ENCODE results near the gene SYP. TPM values are rescaled to one million over a fixed set of nuclear protein-coding genes. Genes with fewer than 3 reads are reported as not detected.

Gene SYP
- total RNA-seq, 3 donors from 2014 or later (not counting 1 experiment from before 2014, with no cell fraction given) = 0.36 to 1.0 (median 0.80) TPM

GRCh38 chrX:49179358-49179757, 20.6 kb downstream of the SYP start:
- no peak overlapping the region for H3K27ac Mint-ChIP-seq
- no peak for ATAC-seq
- TF ChIP-seq CTCF (IDR thresholded peaks at IDR 0.05) = no peak
- H3K4me1 Mint-ChIP-seq = peaks cover 0 to 25% of the 10 kb centered on the region in 2 donors
- Histone ChIP-seq H3K4me3 (ENCODE audit: low read length) (no peak overlapping the region), H3K27me3 (ENCODE audit: control insufficient read depth, insufficient read depth, low read length) (no peaks in the 10 kb centered on the region), H3K36me3 (ENCODE audit: control insufficient read depth, insufficient read depth, low read length) (peaks cover 18% of the 10 kb centered on the region), H3K4me1 (ENCODE audit: control insufficient read depth, insufficient read depth, low read length) (peaks cover 10% of the 10 kb centered on the region), H3K27ac (ENCODE audit: low read length) (no peak overlapping the region), H3K9me3 (ENCODE audit: control insufficient read depth, insufficient read depth, low read length) (no peaks in the 10 kb centered on the region)
- no peak for DNase-seq
- WGBS (ENCODE audit: insufficient coverage) = 100% methylated on average over 1 of the region's 2 CpGs
- intact Hi-C loops (cut with micrococcal nuclease) = no loop called here
- H3K9me3 Mint-ChIP-seq = no peaks in the 10 kb centered on the region
- H3K4me3 Mint-ChIP-seq = no peak overlapping the region
- H3K36me3 Mint-ChIP-seq = no peaks in the 10 kb centered on the region
- no peaks in the 10 kb centered on the region for H3K27me3 Mint-ChIP-seq (ENCODE audit: low read depth in 2 of 2)

- no peak overlapping the region for H3K27ac ChIP-seq (ENCODE audit: low read length)
- H3K36me3 Mint-ChIP-seq = no peaks in the 10 kb centered on the region
These were observed 21.5 kb downstream of the SYP start for GRCh38 chrX:49178537-49178936.

GRCh38 chrX:49177873-49178480, 22.0 kb downstream of the SYP start:
- H3K9me3 ChIP-seq (ENCODE audit: control insufficient read depth, insufficient read depth, low read length) = no peaks in the 10 kb centered on the region
- H3K4me1 ChIP-seq (ENCODE audit: control insufficient read depth, insufficient read depth, low read length) = peaks cover 10% of the 10 kb centered on the region
- peak overlapping the region in 1 of 2 donors; percentile 69 for H3K27ac Mint-ChIP-seq
- 94% methylated on average over 18 of the region's 23 CpGs for WGBS (ENCODE audit: insufficient coverage)
- peaks cover 0 to 22% of the 10 kb centered on the region in 2 donors for H3K4me1 Mint-ChIP-seq
- no peaks in the 10 kb centered on the region for H3K27me3 ChIP-seq (ENCODE audit: control insufficient read depth, insufficient read depth, low read length)
- H3K27me3 Mint-ChIP-seq (ENCODE audit: low read depth in 2 of 2) = no peaks in the 10 kb centered on the region
- no peak overlapping the region for H3K27ac ChIP-seq (ENCODE audit: low read length)
- H3K4me3 Mint-ChIP-seq = no peak overlapping the region
- no peak for TF ChIP-seq CTCF (IDR thresholded peaks at IDR 0.05)
- ATAC-seq (peak in 1 of 3 donors; percentile 5), DNase-seq (no peak)
- peaks cover 18% of the 10 kb centered on the region for H3K36me3 ChIP-seq (ENCODE audit: control insufficient read depth, insufficient read depth, low read length)
- no peaks in the 10 kb centered on the region for H3K9me3 Mint-ChIP-seq
- intact Hi-C loops (cut with micrococcal nuclease) = no loop called here
- no peaks in the 10 kb centered on the region for H3K36me3 Mint-ChIP-seq
- H3K4me3 ChIP-seq (ENCODE audit: low read length) = no peak overlapping the region

More at GRCh38 chrX:49178537-49178936, 21.5 kb downstream of the SYP start:
- no peaks in the 10 kb centered on the region for H3K9me3 ChIP-seq (ENCODE audit: control insufficient read depth, insufficient read depth, low read length)
- 50% methylated on average over 1 of the region's 3 CpGs for WGBS (ENCODE audit: insufficient coverage)
- H3K9me3 Mint-ChIP-seq = no peaks in the 10 kb centered on the region
- ATAC-seq = no peak
- peaks cover 0 to 19% of the 10 kb centered on the region in 2 donors for H3K4me1 Mint-ChIP-seq
- no peak overlapping the region for H3K27ac Mint-ChIP-seq
- H3K4me1 ChIP-seq (ENCODE audit: control insufficient read depth, insufficient read depth, low read length) = peaks cover 4% of the 10 kb centered on the region
- no peak overlapping the region for H3K4me3 Mint-ChIP-seq
- H3K36me3 ChIP-seq (ENCODE audit: control insufficient read depth, insufficient read depth, low read length) = peaks cover 20% of the 10 kb centered on the region
- H3K4me3 ChIP-seq (ENCODE audit: low read length) = no peak overlapping the region
- no peaks in the 10 kb centered on the region for H3K27me3 ChIP-seq (ENCODE audit: control insufficient read depth, insufficient read depth, low read length)
- intact Hi-C loops (cut with micrococcal nuclease) = no loop called here
- no peak for DNase-seq
- H3K27me3 Mint-ChIP-seq (ENCODE audit: low read depth in 2 of 2) = no peaks in the 10 kb centered on the region
- TF ChIP-seq CTCF (IDR thresholded peaks at IDR 0.05) = no peak
